MM.1S (cell line): ENCODE results near the gene ETNK2.

Source experiments
- EZH2phosphoT487 ChIP-seq: fragments of 300-600 bp; sonication (generic); IDR thresholded peaks from 2 replicates; pipeline ENCODE4 v1.6.1; 2018; ENCODE audit warnings: antibody characterized with exemption, low read length
- TF ChIP-seq, protein P1 (sequence below): fragments of 300-600 bp; sonication (generic); IDR thresholded peaks from 2 replicates; pipeline ENCODE4 v1.5.1; 2016; ENCODE audit warnings: antibody characterized with exemption, low read length, mixed read lengths

- TF ChIP-seq, protein P1, sequence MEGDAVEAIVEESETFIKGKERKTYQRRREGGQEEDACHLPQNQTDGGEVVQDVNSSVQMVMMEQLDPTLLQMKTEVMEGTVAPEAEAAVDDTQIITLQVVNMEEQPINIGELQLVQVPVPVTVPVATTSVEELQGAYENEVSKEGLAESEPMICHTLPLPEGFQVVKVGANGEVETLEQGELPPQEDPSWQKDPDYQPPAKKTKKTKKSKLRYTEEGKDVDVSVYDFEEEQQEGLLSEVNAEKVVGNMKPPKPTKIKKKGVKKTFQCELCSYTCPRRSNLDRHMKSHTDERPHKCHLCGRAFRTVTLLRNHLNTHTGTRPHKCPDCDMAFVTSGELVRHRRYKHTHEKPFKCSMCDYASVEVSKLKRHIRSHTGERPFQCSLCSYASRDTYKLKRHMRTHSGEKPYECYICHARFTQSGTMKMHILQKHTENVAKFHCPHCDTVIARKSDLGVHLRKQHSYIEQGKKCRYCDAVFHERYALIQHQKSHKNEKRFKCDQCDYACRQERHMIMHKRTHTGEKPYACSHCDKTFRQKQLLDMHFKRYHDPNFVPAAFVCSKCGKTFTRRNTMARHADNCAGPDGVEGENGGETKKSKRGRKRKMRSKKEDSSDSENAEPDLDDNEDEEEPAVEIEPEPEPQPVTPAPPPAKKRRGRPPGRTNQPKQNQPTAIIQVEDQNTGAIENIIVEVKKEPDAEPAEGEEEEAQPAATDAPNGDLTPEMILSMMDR: no peak
- TF ChIP-seq EZH2phosphoT487: no peak
Measured at GRCh38 chr1:204139952-204140351, 11.9 kb downstream of the ETNK2 start.
